Activated naive CD4-positive, alpha-beta T cell (primary cell): ENCODE measurements around the gene ZC3H18.
A peak's percentile ranks its signal among the peaks of the same experiment; 100 is the strongest.

Experiments
- DNase-seq, 4 experiments: peaks; one replicate each; lab custom pipeline; 2025; lab: John Stamatoyannopoulos, UW

ZC3H18 gene

GRCh38 chr16:88639231-88640038 is 69.2 kb downstream of the ZC3H18 start:
- DNase-seq = no peak

GRCh38 chr16:88640039-88640495 is 69.9 kb downstream of the ZC3H18 start:
- DNase-seq = no peak

- DNase-seq = no peak
Measured at GRCh38 chr16:88640498-88641247, 70.5 kb downstream of the ZC3H18 start.

GRCh38 chr16:88642881-88643643 is 72.9 kb downstream of the ZC3H18 start:
- DNase-seq = no peak

- no peak for DNase-seq
Measured at GRCh38 chr16:88643644-88643932, 73.4 kb downstream of the ZC3H18 start.

GRCh38 chr16:88645455-88645854 is 75.3 kb downstream of the ZC3H18 start:
- no peak for DNase-seq

GRCh38 chr16:88645941-88646340 is 75.7 kb downstream of the ZC3H18 start:
- DNase-seq = no peak

- no peak for DNase-seq
Measured at GRCh38 chr16:88646345-88647034, 76.3 kb downstream of the ZC3H18 start.

GRCh38 chr16:88647178-88648070 is 77.2 kb downstream of the ZC3H18 start:
- DNase-seq = no peak

- DNase-seq = no peak
Measured at GRCh38 chr16:88649195-88649923, 79.2 kb downstream of the ZC3H18 start.

- DNase-seq = peak in 1 of 4 experiments; percentile 22
Measured at GRCh38 chr16:88649924-88650748, 79.9 kb downstream of the ZC3H18 start.

GRCh38 chr16:88650749-88651275 is 80.6 kb downstream of the ZC3H18 start, which contains the start of gene CYBA:
Gene CYBA, minus strand, starts transcription at chr16:88651053. Its CDS starts 40 bp downstream, at chr16:88651013.
- peak; percentile 35 to 72 (median 56) for DNase-seq

GRCh38 chr16:88651276-88651988 is 81.2 kb downstream of the ZC3H18 start:
- peak in 2 of 4 experiments; percentile 35 to 43 for DNase-seq

- DNase-seq = no peak
Measured at GRCh38 chr16:88651989-88652761, 82.0 kb downstream of the ZC3H18 start.

GRCh38 chr16:88652762-88653063 is 82.5 kb downstream of the ZC3H18 start:
- no peak for DNase-seq

- no peak for DNase-seq
Measured at GRCh38 chr16:88653101-88653500, 82.9 kb downstream of the ZC3H18 start.

- no peak for DNase-seq
Measured at GRCh38 chr16:88653596-88654362, 83.6 kb downstream of the ZC3H18 start.
